GM12892 (cell line): ENCODE measurements around the gene MYB.

Source experiments
- POLR2A ChIP-seq: IDR thresholded peaks from 2 replicates; pipeline ENCODE4 v1.6.1; 2011; ENCODE audit warnings: low read depth, low read length, control low read depth
- POLR2AphosphoS5 ChIP-seq: IDR thresholded peaks from 2 replicates; pipeline ENCODE4 v1.6.1; 2011; ENCODE audit warnings: low read depth, low read length, control low read depth

GRCh38 chr6:135191508-135192255 lies 10.6 kb downstream of the MYB start:
- TF ChIP-seq POLR2AphosphoS5 (no peak), POLR2A (no peak)
